Left ventricle myocardium superior (tissue), 1 donor: Measurements from ENCODE around the gene DPYD. TPM values are rescaled to one million over a fixed set of nuclear protein-coding genes. Genes with fewer than 3 reads are reported as not detected.
"Not testable (repeated sequence)": the region's sequence is repeated elsewhere in the genome, so short reads cannot be mapped to it uniquely, and the experiment has no call there.

Experiments used
- ATAC-seq: fragments of 200-7000 bp; cut with Tn5 transposase; one replicate; pipeline ENCODE4 v1.9.1; 2020; ENCODE audit warnings: mild to moderate bottlenecking, moderate library complexity
- DNase-seq: peaks from one replicate; pipeline ENCODE4 v3.0.0-alpha.2; 2020
- intact Hi-C: fragments of 100-400 bp; cut with micrococcal nuclease; formaldehyde crosslinking; loops from one replicate; pipeline ENCODE4 v1.11.0; 2022
- total RNA-seq: library from RNA; stranded (reverse); fragmentation: NEBNext Ultra II Directional; extraction: Animal tissue kit (Norgen Biotek cat#: 25700); gene quantifications from one replicate; pipeline ENCODE4 v1.2.1, GENCODE V29; 2021
- donor health status: DM: no; HTN: yes; CAD: no; lungs with severe emphysema.

DPYD gene
- total RNA-seq, 1 donor from 2014 or later = 11.6 TPM

- DNase-seq (no peak), ATAC-seq (no peak)
- intact Hi-C loops = no loop called here
Measured at GRCh38 chr1:97298966-97299365, 621.9 kb downstream of the DPYD start.

DNA sequence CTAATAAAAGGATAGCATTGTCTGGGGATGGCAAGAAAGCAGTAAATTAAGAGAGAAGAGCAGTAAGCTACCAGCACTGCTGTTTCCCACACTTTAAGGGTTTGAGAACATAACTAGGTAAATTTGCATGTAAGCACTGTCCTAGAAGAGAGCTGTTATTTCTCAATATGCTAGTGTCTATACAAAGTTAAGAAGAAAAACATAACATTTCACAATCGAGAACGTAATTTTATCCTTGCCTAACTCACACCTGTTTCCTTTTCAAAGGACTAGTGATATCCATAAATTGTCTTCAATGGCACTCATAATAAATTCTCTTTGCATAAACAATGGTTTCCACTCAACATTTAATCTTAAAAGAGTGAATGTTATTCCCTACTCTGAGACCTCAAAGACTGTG lies 623.2 kb downstream of the DPYD start:
- DNase-seq = no peak
- no peak for ATAC-seq
- intact Hi-C loops = no loop called here

DNA sequence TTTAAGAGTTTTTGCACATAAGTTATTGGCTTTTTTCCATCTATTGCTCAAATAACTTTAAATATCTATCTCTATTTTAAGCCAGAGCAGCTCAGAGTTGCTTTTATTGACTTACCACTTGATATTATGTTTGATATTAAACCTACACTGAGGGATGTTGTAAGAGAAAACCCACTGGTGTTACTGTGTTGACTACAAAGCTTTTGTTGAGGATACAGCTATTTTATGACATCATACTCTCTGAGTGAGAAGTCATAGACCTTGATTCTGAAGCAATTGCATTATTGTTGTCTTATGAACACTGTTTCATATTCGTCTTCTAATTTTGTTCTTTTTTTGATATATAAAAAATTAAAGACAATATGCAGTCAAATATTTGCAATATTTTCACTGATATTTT lies 638.9 kb downstream of the DPYD start:
- intact Hi-C loops = no loop called here

DNA sequence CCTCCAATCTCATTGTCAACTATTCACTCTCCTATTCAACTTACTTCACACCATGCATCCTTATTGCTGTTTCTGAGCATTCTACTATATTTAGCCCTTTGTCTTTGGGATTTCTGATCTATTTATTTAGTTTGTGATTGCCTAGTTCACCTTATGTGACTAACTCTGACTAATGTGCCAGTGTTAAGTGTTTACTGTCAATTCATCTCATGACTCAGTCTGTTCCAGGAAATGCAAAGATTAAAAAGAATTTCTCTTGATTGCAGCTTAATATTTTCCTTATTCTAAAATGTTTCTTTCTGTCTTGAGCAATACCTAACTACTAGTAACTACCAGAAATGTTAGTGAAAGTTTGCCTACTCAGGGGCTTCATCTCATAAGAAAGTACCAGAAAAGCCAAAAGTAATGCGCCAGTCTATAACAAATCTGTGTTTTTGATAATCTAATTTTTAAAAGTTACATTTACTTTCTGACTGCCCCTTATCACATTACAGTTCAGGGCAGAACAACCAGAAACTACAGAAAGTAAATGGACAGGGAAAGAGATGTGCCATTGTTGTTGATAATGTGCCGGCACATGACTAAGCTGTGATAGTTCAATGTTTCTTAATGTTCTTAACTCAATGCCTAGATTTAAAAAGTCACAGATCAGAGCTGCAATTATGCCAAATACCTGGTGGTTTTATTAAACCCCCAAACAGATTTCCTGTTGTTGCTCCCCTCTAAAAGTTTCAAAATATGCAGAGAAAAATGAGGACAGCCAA lies 642.8 kb downstream of the DPYD start:
- intact Hi-C loops = no loop called here
- ATAC-seq (no peak), DNase-seq (no peak)

More for the DNA sequence above, 638.9 kb downstream of the DPYD start:
- ATAC-seq (no peak), DNase-seq (no peak)

DNA sequence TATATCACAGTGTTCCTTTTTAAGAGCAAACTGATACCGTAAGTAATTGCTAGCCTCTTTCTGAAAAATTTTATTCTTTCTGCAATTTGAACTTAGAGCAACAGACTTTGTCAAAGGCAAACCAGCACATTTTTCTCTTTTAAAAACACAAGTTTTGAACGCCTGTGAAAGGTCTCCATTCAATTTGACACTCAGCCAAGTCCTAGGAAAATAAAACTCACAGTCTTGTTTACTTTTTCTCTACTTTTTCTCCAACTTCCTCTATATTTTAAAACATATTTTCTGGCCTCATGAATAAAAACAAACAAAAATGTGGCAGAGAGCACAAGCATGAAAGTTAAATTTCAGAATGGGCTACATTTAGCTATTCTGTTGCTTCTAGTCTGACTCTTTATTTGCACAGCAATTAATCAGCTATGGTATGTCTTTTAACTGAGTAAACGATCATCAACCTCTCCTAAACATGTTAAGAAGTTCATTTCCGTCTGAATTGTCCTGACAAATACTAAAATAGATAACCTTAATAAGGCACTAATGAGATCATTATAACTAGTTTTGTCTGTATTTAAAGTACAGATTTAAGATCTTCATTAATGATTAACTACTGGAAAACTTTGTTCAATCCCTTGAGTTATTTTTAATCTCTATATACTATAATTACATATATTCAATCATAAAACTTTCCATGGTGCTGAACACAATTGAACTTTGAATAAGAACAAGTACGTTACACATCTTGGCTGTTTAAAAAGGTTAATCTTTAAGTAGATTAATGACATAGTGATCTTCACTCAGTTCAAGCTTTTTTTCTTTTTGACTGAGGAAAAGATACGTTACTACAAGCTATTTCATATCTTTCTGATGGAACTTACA lies 648.7 kb downstream of the DPYD start:
- DNase-seq (no peak), ATAC-seq (no peak)
- intact Hi-C loops = no loop called here

GRCh38 chr1:97270508-97271307 lies 650.1 kb downstream of the DPYD start:
- no peak for ATAC-seq
- intact Hi-C loops = no loop called here

DNA sequence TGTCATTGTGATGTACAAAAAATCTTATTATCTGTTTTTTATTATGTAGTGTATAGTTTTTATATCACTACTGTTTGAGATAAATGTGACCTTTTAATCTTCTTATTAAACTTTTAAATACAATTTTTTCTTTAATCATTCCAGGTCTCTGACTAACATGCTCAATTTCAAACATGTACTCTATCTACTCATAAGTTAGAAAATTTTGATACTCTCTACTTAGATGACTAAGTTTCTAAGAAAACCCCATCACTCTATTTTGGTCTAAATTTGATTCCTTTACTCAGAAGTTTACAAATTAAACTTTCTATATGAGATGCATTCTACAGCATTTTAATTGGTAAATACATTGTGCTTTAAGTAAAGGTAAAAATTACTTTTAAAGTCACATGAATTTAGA lies 655.2 kb downstream of the DPYD start:
- intact Hi-C loops = no loop called here
- ATAC-seq (no peak), DNase-seq (no peak)

More at GRCh38 chr1:97270508-97271307, 650.1 kb downstream of the DPYD start:
- no peak for DNase-seq

- intact Hi-C loops = no loop called here
- no peak for DNase-seq
- no peak for ATAC-seq
Measured at GRCh38 chr1:97262842-97263241, 658.0 kb downstream of the DPYD start.

DNA sequence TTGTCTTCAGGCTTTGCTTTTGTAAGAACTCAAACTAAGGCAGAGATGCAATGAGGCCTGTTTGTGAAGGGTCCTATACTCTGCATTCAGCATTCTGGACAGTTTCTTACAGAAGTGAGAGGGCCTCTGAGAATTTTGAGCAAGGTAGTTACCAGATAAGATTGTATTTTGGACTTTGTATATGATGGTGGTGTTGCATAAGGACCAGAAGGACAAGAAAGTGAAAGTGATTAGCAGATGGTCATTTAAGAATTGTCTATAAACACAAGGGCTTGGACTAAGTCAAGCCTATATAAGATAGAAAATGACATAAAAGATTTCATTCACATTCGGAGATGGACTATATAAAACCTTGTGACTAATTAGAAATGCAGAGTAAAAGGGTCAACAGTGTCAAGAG lies 662.2 kb downstream of the DPYD start:
- ATAC-seq (no peak), DNase-seq (no peak)
- intact Hi-C loops = no loop called here

GRCh38 chr1:97254731-97255463 lies 665.9 kb downstream of the DPYD start:
- intact Hi-C loops = no loop called here
- DNase-seq (no peak), ATAC-seq (no peak)

DNA sequence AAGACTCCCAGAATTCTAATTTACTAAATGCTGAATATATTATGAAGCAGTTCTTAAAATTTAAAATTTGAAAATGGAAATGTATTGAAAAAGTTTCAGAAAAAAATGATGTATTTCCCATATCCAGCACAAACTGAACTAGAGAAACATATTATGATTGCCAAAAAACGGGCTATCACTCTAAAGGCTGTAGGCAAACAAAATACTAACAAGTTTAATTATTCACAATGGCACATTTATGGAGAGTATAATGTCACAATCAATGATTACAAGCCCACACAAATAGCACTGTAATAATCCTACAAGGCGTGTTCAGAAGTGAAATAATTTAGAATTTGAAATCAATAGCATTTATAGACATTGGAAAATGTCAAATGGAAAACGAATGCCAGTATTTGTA lies 667.9 kb downstream of the DPYD start:
- DNase-seq (no peak), ATAC-seq (no peak)
- intact Hi-C loops = no loop called here

DNA sequence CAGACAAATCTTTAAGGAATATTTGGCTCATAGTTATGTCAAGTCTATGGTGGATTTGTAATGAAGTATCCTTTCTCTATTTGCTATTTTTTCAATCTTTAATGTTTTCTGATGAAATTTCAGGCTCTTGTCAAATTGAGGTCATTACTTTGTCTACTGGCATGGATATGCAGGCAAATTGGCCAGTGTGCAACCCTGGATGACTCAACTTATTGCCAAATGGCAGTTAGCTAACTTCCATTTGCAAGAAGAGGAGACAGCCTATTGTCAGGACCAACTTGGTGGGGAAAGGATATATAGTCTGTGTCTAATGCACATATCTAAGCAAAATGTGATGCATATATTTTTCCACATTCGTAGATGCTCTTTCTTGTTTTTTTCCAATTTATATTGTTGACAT lies 668.8 kb downstream of the DPYD start:
- DNase-seq (no peak), ATAC-seq (no peak)

DNA sequence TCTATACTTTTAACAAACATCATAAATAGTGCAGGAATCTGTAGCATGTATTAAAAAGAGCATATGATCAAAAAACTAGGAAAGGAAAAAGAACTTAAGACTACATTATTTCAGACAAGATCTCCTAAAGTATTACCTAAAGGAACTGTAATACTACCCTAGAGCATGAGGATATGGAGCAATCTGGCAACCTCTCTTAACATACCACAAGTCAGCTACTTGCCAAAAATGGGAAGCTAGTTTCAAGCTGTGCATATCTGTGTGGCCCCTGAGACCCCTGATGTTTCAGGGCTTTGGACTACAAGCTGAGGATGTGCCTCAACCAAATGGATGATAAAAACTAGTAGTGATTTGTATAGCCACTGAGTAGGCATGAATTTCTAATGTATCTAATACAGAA lies 673.6 kb downstream of the DPYD start:
- intact Hi-C loops = no loop called here
- ATAC-seq = no peak
- no peak for DNase-seq

More for the DNA sequence above, 668.8 kb downstream of the DPYD start:
- intact Hi-C loops = no loop called here

- intact Hi-C loops = no loop called here
- ATAC-seq (peak; percentile 76), DNase-seq (no peak)
Measured at GRCh38 chr1:97245682-97246081, 675.2 kb downstream of the DPYD start.

DNA sequence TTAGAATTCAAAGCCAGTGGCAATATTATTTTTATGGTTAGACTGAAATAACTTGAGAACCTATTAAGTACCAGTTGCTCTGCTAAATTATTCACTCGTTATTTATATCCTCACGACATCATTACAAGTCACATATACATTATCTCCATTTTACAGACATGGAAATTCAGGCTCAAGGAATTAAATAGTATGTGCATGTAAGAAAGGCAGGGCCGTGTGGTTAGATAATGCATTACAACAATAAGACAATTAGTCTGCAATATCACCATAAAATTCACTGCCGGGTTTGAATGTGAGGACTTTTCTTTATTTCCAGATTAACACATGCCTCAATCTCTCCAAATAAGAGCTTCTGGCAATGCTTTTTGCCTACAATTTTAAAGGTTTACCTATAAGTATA lies 675.8 kb downstream of the DPYD start:
- ATAC-seq (no peak), DNase-seq (no peak)
- intact Hi-C loops = no loop called here

DNA sequence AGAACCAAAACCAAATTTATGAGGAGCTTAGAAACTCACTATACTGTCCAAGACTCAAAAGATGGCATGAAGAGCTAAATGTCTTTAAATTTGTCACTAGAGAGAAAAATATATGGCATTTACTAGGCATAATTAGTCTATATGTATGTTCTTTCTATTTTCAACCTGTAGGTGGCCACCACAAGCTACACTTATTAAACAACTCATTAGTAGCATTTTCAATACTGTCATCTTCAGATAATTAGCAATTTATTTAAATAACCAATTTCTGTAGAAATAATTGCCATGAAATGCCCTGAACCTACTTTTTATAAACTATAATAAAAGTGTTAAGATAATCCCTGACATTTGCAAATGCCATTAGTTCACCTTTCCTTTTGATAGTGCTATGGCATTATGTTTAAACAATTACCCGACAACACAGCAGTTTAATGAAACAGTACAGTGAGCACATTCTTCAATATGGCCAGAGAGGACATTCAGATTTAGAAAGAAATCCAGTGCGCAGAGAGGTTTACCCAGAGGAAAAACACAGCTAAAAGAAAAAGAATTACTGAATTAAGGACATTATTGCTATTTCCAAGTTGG lies 676.8 kb downstream of the DPYD start:
- ATAC-seq (no peak), DNase-seq (no peak)
- intact Hi-C loops = no loop called here

DNA sequence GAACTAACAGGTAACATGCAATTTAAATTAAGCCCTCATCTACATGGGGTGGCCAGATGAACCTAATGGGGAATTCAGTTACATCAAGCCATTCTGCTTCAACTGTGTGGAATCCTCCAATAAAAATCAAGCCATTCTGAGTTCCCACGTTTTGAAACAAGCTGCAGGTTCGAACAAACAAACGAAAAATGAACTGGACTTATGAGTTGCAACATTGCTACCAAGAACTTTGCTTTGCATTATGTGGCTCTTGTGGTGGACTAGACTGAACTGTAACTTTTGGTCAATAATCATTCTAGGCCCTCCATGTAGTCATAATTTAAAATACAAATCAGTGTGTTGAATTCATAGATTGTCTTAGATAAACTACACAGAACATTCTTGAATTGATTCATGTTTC lies 682.0 kb downstream of the DPYD start:
- ATAC-seq (no peak), DNase-seq (no peak)
- intact Hi-C loops = no loop called here

DNA sequence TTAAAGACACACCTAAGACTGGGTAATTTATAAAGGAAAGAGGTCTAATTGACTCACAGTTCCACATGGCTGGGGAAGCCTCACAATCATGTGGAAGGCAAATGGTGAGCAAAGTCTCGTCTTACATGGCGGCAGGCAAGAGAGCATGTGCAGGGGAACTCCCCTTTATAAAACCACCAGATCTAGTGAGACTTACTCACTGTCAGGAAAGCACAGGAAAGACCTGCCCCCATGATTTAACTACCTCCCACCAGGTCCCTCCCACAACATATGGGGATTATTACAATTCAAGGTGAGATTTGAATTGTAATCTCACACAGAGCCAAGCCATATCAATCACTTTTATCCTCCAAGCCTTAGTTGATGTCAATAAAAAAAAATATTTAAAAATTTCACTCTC lies 689.5 kb downstream of the DPYD start:
- intact Hi-C loops, ATAC-seq, DNase-seq: not testable (repeated sequence)

GRCh38 chr1:97212671-97213070 lies 708.2 kb downstream of the DPYD start:
- intact Hi-C loops = no loop called here
- no peak for DNase-seq
- no peak for ATAC-seq
